Hepatic stellate cell (primary cell): ENCODE measurements around the gene RAB1B.
A peak's percentile ranks its signal among the peaks of the same experiment; 100 is the strongest.
"Not testable (repeated sequence)": the region's sequence is repeated elsewhere in the genome, so short reads cannot be mapped to it uniquely, and the experiment has no call there.

Source experiments
- DNase-seq: peaks from one replicate; pipeline ENCODE4 v3.0.0; 2011; ENCODE audit warnings: low spot score

Gene RAB1B

GRCh38 chr11:66267379-66268243 is 828 bp upstream of the RAB1B start:
- DNase-seq: peak; percentile 94

GRCh38 chr11:66268952-66269905 is 790 bp downstream of the RAB1B start:
- peak; percentile 78 for DNase-seq

DNA sequence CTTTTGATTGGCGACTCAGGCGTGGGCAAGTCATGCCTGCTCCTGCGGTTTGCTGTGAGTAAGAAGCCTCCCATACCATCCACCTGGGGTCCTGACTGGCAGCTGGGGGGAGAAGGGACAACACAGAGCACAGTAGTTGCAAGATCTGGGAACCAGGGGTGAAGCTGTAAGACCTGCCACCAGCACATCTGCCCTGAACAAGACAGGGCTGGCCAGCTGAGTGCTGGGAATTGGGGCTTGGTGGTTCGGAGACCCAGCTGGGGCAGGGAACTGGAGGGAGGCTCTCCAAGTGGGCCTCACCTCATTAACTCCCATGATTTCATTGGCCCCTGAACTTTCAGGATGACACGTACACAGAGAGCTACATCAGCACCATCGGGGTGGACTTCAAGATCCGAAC is 3.4 kb downstream of the RAB1B start:
- no peak for DNase-seq

- no peak for DNase-seq
Measured at GRCh38 chr11:66272596-66272995, 4.2 kb downstream of the RAB1B start.

DNA sequence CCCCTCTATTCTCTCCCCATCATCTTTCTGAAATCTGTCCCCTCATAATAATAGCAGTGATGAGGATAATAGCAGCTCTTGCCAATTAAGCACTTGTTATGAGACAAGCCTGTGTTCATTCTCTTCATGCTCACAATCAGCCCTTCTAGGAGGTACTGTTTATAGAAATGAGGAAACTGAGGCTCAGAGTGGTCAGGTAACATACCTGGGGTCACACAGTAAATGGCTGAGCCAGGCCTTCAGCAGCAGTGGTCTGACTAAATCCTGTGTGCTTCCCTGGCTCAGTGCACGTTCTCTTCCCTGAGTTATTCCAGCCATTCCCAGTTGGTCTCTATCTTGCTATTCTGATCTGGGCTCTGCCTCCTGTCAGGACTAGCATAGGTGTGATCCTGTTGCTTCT is 5.8 kb downstream of the RAB1B start:
- DNase-seq: no peak

- no peak for DNase-seq
Measured at GRCh38 chr11:66275396-66275795, 7.0 kb downstream of the RAB1B start.

- DNase-seq: no peak
Measured at GRCh38 chr11:66275984-66276612, 7.7 kb downstream of the RAB1B start.

- DNase-seq: not testable (repeated sequence)
Measured at GRCh38 chr11:66276619-66277018, 8.2 kb downstream of the RAB1B start.

DNA sequence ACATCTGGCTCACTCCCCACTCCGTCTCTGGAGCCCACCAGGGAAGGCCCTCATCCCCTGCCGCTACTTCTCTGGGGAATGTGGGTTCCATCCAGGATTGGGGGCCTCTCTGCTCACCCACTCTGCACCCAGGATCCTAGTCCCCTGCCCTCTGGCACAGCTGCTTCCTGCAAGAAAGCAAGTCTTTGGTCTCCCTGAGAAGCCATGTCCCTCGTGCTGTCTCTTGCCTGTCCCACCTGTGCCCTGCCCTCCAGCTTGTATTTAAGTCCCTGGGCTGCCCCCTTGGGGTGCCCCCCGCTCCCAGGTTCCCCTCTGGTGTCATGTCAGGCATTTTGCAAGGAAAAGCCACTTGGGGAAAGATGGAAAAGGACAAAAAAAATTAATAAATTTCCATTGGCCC is 8.6 kb downstream of the RAB1B start:
- not testable (repeated sequence) for DNase-seq

DNA sequence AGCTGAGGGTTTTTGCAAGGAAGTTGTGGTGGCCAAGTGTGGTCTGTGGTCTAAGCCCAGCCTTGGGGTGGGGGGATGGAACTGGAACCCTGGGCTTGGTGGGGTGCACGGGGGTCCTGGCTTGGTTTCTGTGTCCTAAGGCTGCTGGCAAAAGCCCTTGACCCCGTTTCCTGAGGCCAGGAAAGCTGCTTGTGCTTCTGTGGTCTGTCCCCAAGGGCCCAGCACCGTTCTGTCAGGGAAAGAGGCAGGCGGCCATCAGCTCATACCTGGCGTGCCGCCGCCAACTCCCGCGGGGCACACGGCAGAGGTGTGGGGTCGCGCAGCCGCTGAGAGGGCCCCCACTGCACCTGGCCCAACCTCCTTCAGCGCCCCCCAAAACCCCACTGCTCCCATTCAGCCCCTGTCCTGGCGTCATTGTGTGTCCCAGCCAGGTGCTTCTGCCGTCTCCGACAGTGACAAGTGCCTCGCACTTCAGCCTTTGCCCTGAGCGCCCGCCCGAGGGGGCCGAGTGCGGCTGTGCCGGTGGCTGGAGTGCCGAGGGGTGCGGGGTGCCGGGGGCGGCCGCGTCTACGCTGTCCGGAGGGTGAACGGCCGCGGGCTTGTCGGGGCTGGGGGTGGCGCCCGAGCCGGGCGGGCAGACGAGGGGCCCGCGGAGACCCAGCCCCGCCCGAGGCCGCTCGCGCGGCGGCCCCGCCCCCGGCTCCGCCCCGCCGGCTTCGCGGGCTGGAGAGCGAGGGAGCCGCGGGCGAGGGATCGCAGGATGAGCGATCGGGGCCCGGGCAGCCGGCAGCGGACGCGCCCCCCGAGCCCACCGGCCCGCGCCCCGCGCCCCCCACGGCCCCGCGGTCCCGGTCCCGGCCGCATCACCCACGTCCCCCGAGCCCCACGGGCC is 9.3 kb downstream of the RAB1B start, which contains the start of gene CNIH2:
TSS of gene CNIH2 (plus strand) at position 705 of the 892 bp plus-strand sequence. CDS start 282 bp downstream, outside the sequence.
- peak; percentile 69 for DNase-seq

DNA sequence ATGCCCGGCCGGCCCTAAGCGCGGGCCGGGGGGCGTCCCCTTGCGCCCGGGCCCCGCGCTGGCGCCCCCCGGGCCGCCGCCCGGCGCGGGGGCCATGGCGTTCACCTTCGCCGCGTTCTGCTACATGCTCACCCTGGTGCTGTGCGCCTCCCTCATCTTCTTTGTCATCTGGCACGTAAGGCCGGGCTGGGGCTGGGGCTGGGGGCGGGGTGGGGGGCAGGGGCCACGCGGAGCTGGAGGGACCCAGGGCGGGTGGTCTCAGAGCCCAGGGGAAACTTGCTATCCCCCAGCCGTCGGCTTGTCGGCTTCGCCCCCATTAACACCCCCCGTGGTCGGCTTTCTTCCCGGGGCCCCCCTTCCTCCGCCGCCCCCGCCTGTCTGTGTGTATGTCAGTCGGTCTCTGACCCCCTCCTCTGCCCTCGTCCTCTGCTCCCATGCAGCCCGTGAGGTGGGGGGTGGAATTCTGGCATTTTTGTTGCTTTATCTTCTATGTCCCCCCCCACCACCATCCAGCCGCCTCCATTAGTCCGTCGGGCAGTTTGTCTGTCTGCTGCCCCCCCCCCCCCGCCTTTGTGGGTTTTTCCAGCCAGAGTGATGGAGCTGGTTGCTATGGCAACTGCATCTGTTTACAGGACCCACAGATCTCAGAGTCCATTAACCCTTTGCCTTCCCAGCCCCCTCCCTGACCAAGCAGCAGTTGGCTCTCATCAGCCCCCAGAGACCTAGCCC is 10.1 kb downstream of the RAB1B start:
- DNase-seq: peak; percentile 49

DNA sequence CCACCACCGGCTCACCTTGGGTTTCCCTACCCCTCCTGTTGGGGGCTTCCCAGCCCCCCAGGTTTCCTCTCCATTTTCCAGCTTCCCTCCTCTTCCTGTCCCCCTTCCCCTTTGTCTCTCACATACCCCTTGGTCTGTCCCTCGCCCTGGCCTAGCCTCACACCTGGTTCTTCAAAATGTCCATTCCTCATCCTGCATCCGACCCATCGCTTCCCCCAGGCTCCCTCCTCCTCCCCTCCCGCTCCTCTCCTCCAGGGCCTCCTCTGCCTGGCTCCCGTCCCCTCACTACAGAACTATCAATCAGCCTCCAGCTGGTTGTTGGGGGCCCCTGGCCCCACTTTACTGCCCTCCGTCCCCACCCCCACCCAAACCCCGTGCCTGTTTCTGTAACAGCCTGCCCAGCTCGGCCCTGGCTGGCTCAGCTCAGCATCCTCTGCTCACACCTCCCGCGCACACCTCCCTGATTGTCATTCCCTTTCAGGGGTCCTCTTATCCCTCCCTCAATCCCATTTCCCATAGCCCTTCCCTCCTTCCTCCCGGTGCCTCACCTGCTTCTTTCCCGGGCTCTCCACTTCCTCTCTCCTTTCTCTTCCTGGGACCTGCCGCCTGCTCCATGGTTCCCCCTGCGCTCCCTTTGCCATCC is 10.8 kb downstream of the RAB1B start:
- DNase-seq: no peak

DNA sequence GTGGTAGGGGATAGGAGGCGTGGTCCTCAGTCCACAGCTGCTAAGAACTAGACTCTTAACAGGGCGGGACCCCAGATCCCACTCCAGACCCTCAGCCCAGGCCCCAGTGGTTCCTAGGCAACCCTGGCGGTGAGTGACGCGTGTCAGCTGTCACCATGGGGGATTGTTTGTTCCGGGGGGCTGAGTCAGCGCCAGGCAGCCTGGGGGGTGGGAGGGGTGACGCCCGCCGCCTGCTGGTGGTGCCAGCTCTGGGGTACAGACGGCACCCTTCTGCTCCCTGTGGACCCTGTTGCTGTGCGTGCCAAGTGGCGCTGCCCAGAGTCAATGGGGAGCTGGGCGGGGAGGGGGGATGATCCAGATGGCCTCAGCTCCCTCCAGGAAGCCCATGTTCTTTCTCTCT is 12.0 kb downstream of the RAB1B start:
- no peak for DNase-seq

GRCh38 chr11:66281001-66281400 is 12.6 kb downstream of the RAB1B start:
- no peak for DNase-seq

DNA sequence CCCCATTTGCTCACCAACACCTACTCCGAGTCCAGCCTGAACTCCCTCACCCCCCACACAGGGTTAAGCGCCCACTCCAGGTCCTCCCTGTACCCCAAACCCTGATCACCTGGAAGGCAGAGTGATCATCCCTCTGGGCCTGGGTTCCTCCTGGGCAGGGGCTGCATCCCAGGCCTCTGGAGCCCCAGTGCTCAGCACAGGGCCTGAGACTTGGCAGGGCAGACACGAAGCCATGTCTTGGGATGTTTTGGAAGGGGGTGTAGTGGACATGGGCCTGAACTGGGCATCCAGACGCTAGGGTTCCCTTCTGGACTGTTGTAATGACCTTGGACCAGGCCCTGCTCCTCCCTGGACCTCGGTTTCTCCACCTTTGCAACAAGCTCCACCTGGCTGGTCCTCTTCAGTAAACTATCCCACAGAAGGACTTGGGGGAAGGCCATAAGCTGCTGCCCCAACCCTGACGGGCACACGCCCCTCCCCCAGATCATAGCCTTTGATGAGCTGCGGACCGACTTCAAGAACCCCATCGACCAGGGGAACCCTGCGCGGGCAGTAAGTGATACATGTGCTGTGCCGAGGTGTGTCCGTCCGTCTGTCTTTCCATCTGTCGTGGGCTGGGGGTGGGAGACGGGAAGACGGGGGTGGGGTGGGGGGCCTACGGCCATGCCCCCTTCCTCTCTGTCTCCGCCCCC is 13.5 kb downstream of the RAB1B start:
- DNase-seq: no peak

GRCh38 chr11:66282468-66283455 is 14.3 kb downstream of the RAB1B start:
- DNase-seq: peak; percentile 98

DNA sequence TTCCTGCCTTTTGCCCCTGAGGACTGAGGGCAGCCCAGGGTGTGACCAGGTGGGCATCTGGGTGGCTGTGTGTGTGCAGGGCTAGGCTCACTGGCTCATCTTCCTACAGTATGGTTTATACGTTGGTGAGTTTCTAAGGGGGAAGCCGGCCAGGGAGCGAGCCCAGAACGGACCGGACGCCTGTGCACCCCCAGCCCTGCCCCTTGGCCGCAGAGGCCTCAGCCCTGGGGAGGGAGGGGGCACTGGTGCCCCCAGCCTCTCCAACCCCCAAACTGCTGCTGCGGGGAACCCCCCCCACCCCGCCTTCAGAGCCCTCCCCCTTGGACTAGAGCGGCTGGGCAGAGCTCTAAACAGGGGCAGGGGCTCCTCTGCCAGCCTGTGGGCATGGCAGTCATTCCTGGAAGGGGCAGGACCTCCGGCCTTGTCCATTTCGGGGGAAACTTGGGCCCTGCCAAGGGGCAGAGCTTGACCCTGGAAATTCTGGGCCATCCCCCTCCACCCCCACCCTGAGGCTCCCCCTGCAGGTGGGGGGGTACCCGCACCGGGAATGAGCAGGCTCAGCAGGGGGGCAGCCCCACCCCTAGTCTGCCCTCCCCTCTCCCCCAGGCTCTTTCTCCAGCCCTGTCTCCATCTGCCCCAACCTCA is 15.1 kb downstream of the RAB1B start:
- DNase-seq: no peak
